Skin epidermis (tissue), 12 donors: ENCODE results near the gene RPL10.

ENCODE experiments used
- H3K27ac ChIP-seq, 21 experiments: fragments of 200-600 bp; sonication (generic) in 11 of 21; one replicate each; pipeline ENCODE4 v1.5.0; 2020; ENCODE audit warnings: mild to moderate bottlenecking in 3 of 21, inconsistent platforms in 2 of 21, moderate library complexity in 2 of 21
- H3K4me3 ChIP-seq, 7 experiments: fragments of 200-600 bp; sonication (generic) in 2 of 7; one replicate each; pipeline ENCODE4 v1.5.0; 2020; ENCODE audit warnings: inconsistent platforms in 2 of 7, mild to moderate bottlenecking in 2 of 7, moderate library complexity in 1 of 7

Gene RPL10

DNA sequence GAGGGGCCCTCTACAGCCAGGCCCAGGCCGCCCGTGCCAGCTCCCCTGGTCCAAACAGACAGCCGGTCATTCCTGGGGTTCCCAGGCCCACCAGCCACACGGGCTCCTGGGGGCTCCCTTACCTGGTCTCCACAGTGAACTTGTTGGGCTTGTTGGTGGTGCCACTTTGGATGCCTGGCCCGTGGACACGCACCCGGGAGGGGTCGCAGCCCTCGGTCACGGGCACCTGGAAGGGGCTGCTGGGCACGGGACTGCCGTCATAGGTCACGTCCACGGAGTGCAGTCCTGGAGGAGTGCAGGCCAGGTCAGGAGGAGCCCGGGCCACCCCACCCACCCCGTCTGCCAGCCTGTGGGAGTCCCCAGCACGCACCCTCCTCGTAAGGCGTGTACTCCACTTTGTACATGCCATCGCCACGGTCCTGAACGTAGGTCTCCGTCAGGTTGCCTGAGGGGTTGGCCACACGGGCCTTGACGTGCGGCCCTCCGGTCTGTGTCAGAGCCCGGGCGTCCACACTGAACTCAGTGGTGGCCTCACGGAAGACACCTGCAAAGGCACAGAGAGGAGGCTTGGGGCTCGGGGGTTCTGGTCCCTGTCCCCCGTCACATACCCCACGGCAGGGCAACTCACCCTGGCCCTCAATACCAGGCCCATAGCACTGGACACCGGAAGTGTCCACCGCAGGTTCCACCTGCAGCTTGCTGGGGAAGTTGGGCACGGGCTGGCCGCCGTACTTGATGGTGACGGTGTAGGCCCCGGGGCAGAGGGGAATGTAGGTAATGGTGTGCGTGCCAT lies 38.6 kb upstream of the RPL10 start:
- H3K4me3 ChIP-seq: no peak overlapping the region
- no peak overlapping the region for H3K27ac ChIP-seq

DNA sequence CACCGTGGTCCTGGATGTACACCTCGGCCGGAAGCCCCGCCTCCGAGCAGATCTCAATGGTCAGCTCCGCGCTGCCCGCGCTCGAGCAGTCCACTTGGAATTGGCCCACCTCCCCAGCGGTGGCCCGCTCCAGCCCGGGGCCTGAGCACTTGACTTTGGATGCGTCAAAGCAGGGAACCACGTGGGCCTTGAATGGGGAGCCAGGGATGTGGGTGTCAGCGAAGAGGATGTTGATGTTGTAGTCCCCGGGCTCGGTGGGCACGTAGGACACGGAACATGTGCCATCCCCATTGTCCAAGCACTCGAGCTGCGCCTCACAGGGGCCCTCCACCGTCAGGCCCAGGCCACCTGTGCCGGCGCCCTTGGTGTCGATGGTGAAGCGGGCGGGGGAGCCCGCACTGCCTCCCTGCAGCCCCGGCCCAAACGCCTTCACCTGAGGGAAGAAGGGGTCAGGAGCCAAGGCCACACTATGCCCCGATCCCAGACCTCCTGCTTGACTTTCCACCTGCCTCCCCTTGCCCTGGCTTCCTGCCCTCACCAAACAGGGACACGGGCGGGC lies 37.9 kb upstream of the RPL10 start:
- H3K27ac ChIP-seq: no peak overlapping the region
- no peak overlapping the region for H3K4me3 ChIP-seq

DNA sequence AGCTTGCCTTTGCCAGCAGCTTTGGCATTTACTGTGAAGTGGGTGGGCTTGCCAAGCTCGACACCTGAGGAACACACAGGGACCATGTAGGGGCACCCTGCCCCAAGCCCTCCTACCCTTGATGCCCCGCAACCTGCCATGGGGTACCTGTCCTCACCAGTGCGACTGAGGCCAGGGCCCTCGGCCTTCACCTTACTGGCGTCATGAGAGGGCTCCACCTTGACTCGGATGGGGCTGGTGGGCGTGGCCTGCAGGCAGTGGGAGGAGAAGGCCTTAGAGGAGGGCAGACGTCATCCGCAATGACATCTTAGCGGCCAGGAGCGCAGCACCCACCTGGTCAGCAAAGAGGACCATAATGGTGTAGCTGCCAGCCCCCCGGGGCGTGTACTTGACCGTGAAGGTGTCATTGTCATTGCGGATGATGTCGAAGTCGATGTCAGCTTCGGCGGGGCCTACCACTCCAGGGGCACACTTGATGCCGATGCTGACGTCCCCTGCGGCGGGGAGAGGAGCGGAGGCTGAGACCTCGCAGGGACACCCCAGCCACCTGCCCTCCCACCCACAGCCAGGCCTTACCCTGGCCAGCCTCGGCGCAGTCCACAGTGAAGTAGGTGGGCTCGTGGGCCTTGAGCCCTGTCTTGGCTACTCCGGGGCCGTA lies 36.0 kb upstream of the RPL10 start:
- no peak overlapping the region for H3K4me3 ChIP-seq
- H3K27ac ChIP-seq: peak overlapping the region in 1 of 21 experiments; percentile 14

DNA sequence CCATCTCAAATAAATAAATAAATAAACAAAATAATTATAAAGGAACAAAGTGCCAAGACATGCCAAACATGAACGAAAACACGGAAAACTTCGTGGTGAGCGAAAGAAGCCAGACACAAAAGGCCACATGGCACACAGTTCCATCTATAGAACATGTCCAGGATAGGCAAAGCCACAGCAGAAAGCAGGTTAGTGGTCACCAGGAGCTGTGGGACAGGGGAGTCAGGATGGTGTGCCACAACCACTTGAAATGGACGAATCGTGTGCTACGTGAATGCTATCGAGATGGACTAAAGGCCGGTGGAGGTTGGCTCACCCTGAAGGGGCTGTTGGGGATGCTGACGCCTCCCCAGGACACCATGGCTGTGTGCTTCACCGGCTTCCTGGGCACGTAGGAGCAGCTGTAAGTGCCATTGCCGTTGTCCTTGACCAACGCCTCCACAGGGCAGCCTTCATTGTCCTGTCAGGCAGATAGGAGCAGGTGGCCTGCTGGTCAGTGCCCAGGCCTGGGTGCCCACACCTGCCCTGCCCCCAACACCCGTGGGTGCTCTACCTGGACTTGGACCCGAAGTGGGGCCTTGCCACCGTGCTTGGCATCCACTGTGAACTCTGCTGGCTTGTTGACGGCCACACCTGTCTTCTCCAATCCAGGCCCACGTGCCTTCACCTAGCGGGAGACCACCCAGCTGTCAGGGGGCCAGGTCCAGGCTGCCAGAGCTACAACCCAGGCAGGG lies 34.3 kb upstream of the RPL10 start:
- no peak overlapping the region for H3K27ac ChIP-seq
- no peak overlapping the region for H3K4me3 ChIP-seq

DNA sequence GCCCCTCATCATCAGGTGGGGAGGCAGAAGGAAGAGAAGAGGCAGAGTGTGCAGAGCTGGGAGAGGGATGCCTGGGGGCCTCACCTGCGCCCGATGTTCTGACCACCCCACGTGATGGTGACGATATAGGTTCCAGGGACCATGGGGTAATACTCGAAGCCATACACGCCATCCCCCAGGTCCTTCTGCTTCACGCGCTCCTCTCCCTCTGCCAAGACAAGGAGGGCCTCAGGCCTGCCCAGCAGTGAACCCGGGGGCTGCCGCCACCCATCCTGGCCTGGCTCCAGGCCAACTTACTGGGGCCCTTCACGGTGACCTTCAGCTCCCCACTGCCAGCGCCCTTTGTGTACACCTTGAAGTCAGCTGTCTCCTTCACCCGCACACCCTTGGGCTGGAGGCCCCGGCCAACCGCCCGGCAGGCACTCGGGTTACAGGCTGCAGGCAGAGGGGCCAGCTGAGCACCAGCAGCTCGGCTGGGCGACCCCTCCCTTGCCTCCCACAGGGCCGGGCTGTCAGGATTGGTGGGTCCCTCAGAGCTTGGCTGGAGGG lies 33.1 kb upstream of the RPL10 start:
- no peak overlapping the region for H3K4me3 ChIP-seq
- peak overlapping the region in 2 of 21 experiments; percentile 6 to 59 for H3K27ac ChIP-seq

DNA sequence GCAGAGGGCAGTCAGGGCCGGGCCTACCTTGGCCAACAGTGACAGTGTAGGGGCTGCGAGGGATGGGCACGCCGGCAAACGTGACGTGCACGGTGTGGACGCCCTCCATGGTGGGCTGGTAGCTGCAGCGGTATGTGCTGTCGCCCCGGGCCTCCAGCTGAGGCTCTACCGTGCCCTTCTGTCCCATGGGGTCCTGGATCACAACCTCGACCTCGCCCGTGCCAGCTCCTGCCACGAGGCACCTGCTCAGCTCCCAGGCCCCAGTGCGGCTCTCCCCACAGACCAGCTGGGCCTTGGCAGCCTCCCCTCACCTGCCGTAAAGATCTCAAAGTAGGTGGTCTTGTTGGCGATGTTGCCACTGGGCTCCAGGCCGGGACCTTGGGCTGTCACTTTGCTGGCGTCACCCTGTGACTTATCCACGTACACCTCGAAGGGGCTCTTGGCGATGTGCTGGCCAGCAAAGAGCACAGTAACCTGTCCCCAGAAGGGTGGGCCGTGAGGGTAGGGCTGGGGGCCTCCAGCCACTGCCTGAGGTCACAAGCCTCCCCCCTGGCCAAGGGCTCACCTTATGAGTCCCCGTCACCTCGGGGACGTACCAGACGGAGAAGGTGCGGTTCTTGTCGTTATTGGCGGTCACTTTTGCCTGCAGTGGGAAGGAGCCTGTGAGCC lies 32.0 kb upstream of the RPL10 start:
- no peak overlapping the region for H3K4me3 ChIP-seq
- peak overlapping the region in 3 of 21 experiments; percentile 24 to 94 (median 59) for H3K27ac ChIP-seq

DNA sequence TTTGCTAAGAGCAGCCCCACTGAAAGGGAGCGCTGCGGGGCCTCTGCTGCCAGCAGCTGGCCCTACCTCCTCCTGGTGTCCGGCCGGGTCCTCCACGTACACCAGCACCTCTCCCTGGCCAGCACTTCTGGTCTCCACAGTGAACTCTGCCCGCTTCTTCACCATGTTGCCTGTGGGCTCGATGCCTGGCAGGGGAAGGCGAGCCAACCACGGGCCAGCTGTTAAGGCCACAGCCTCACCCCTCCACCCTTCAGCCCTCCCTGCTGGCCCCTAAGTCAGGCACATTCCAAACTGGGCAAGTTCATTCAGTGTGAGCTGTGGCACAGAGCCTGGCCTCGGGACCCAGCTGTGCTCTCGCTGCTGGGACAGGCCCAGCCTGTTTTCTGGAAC lies 31.5 kb upstream of the RPL10 start:
- Histone ChIP-seq H3K4me3 (no peak overlapping the region), H3K27ac (peak overlapping the region in 7 of 21 experiments; percentile 4 to 95 (median 59))

DNA sequence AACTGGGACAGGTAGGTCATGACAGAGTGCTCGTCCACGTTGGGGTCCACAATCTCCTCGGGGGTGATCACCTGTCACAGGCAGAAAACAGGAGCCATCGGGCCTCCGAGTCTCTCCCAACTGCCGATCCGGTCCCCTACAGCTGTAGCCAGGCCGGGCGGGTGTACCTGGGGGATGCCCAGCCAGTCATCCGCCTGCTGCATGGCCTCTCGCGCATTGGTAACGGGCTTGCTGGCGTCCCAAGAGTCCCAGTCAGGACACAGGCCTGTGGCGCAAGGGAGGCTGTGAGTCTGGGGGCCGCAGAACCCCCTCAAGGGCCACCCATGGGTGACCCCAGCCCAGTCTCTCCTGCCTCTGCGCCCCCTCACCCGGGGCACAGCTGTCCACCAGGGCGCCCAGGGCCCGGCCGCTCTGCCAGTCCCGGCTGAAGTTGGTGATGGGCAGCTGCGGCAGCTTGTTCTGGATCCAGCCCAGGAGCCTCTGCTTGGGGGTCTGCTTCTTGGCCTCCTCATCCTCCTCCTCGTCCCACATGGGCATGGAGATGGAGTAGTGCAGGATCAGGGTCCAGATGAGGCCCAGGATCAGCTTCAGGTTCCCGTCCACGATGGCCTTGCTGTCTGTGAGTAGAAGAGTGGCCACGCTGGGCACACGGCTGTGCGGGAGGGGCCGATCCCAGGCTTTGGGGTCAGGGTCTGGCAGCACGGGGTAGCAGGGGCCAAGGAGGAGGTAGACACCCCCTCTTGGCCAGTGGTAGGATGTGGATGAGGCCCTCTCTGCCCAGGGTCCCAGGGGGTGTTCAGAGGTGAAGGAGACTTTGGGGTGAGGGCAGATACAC lies 30.5 kb upstream of the RPL10 start:
- Histone ChIP-seq H3K27ac (peak overlapping the region; percentile 10 to 98 (median 89)), H3K4me3 (peak overlapping the region in 4 of 7 experiments; percentile 63 to 74 (median 70))

DNA sequence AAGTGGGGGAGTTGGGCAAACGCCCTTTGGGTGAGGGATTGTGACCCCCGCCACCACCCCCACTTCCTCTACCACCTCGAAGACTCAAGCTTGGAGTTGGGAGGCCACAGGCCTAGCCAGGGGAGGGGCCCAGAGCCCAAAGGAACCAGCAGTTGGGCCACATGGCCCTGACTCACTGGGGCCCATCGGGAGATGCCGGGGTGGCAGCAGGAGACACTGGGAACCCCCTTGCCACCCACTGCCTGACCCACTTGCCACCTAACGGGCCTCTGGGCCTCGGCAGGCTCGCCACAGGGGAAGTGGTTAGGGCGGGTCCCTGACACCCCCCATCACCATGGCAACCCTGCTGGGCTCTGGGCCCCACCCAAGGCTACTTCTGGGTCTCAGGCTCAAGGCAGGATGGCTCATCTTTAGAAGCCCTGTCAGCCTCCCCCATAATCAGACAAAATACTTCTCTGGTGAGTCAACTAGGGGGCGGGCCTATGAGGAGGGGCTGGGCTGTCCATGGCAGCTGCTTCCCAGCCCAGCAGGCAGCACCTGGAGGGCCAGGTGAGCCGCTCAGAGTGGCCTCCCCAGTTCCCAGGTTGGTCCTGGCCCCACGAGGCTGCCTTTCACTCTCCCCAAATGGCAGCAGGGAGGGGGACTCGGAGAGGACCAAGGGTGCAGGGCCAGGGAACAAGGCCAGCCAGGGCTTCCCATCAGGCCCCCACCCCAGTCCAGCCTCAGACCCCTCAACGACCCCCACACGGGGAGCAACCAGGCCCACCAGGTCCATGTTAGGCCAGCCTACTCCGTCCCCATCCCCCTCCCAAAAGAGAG lies 29.3 kb upstream of the RPL10 start:
- peak overlapping the region; percentile 56 to 74 (median 64) for H3K4me3 ChIP-seq
- peak overlapping the region; percentile 67 to 98 (median 89) for H3K27ac ChIP-seq

DNA sequence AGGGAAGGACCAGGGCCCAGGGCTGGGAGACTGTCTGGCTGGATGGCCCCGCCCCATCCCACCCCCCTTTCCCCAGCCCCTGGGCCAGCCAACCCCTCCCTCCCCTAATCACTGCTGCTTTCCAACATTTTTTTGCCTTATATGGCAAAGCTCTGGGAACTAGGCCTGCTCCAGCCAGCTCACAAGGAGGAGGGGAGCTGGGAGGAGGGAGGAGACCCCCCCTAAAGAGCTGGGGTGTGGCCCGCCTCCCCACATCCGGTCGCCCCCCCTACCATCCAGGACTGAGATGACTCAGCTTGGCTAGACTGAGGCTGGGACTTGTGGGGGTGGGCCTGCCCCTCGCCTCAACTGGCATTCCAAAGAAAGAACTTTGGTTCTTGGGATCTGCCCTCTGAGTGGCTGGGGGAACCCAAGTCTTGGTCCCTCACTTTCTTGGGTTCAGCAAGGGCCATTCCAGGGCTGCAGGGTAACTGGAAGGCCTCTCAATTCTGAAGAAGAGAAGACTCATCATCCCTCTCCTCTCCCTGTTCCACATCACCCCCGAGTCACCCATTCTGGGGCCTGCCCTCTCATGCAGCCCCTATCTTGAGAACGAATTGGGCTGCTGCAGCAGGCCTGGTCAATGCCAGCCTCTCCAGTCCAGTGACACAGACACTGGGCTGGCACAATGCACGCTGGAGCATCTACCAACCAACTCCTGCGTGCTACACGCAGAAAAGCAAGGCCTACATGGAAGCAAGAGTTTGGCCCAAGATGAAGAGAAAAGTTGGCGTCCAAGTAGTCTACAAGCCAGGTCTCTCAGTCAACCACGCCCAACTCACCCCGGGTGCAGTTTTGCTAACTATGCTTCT lies 28.5 kb upstream of the RPL10 start:
- peak overlapping the region; percentile 67 to 98 (median 89) for H3K27ac ChIP-seq
- H3K4me3 ChIP-seq: peak overlapping the region; percentile 56 to 74 (median 64)

DNA sequence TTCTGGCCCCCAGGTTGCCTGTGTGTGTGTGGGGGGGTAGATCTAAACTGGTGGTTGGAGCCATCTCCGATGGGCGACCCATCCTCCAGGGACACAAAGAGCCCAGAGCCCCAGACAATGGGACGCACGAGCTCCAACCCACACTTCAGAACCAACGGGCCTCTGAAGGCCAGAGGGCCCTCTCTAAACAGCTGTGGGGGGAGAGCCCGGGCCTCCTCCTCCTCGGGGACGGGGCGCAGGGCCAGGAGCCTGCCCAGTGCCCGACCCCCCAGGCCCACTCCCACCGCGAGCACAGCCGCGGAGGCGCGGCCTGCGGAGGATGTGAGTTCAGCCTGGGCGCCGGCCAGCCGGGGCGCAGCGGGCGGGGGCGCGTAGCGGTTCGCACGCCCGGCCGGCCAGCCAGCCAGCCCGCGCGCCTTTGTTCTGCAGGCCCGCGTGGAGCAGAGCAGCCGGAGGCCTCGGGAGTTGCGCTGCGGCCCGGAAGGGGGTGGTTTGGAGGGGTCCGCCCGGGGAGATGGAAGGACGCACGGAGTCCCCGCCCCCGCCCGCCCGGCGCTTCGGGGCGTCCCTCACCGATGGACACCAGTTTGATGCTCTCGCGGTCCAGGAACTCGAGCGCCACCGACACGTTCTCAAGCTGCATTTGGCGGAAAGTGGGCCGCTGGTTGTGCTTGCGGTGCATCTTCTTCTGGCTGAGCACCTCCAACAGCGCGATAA lies 27.7 kb upstream of the RPL10 start:
- Histone ChIP-seq H3K27ac (peak overlapping the region; percentile 15 to 98 (median 88)), H3K4me3 (peak overlapping the region; percentile 56 to 74 (median 64))

DNA sequence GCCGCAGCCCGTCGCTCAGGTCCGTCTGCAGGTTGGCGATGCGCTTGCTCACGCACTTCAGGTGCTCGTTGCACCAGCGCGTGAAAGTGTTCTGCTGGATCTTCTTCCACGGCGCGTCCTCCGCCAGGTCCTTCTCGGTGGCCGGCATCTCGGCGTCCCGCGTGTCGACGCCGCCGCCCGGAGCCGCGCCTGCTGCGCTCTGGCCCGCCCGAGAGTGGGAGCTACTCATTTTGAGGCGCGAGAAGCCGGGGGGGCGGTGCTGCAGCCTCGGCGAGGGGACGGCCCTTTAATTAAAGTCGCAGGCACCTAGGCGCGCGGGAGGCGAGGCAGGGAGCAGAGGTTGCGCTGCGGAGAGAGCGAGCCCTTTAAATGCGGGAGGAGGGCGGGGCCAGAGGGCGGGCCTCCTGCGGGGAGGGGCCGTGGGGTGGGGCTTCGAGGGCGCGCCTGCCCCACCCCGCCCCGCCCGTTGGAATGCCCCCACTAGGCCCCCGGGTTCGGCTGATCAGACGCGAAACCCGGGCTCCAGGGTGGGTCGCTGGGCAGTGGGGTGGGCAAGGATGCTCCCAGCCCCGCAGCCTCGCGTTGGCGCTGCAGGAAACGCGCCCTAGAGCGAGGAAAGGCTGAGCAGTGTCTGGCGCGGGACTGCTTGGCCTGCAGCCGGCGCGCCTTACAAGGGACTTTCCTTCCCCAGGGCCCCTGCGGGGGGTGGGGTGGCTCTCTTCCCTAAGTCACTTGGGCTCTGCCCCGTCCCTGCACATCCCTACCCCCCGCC lies 27.0 kb upstream of the RPL10 start:
- peak overlapping the region; percentile 56 to 74 (median 64) for H3K4me3 ChIP-seq
- peak overlapping the region; percentile 15 to 98 (median 89) for H3K27ac ChIP-seq

DNA sequence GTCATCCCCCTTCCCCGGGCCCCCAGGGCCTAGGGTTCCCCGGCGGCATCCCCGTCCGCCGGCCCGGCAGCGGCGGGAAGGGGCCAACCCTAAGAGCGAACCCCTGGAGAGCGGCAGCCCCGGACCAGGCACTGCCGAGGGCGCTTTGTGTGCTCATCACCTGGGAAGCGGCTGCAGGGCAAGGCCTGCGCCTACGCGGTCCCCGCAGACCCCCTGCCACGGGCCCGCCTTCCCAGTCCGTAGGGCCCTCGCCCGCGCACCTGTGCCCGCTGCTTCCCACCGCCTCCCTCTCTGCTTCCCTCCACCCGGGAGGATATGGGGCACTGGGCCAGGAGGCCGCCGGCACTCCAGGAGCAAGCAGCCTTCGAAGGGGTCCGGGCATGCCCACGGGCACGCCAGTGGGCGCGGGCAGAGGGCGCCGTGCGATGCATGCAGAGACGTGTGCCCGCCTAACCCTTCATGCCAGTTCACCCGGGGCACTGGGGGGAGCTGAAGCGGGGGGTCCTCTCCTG lies 26.3 kb upstream of the RPL10 start:
- peak overlapping the region; percentile 56 to 74 (median 64) for H3K4me3 ChIP-seq
- H3K27ac ChIP-seq: peak overlapping the region in 20 of 21 experiments; percentile 42 to 98 (median 83)

DNA sequence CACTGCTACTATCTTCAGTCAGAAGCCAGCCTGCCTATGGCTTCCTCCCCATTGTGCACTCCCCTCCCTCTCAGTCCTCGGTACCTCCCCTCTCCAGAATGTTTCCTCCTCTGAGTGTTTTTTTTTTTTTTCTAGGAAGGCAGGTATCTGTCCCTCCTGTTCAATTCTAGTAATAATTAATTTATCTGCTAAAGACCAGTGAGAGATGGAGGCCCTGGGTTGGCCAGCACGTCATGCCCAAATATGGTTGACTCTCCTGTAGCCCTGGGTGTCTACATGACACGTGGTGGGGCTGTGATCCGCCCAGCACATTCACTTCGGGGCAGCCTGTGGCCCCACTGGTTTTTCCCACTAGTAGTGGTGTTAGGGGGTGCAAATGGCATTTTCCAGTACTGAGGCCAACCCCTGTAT lies 25.6 kb upstream of the RPL10 start:
- H3K4me3 ChIP-seq: peak overlapping the region in 5 of 7 experiments; percentile 36 to 74 (median 70)
- H3K27ac ChIP-seq: peak overlapping the region in 17 of 21 experiments; percentile 20 to 98 (median 83)
